Effector CD8-positive, alpha-beta T cell (primary cell): ENCODE data around the gene SPATA9.

Experiments
- DNase-seq: peaks from one replicate; lab custom pipeline; 2025; lab: John Stamatoyannopoulos, UW
- total RNA-seq, 4 experiments: gene quantifications; one replicate each; lab custom pipeline; 2026; lab: John Stamatoyannopoulos, UW

The SPATA9 gene, protein sequence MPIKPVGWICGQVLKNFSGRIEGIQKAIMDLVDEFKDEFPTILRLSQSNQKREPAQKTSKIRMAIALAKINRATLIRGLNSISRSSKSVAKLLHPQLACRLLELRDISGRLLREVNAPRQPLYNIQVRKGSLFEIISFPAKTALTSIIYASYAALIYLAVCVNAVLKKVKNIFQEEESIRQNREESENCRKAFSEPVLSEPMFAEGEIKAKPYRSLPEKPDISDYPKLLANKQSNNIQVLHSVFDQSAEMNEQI
- 0 reads per million in 4 experiments for total RNA-seq

DNA sequence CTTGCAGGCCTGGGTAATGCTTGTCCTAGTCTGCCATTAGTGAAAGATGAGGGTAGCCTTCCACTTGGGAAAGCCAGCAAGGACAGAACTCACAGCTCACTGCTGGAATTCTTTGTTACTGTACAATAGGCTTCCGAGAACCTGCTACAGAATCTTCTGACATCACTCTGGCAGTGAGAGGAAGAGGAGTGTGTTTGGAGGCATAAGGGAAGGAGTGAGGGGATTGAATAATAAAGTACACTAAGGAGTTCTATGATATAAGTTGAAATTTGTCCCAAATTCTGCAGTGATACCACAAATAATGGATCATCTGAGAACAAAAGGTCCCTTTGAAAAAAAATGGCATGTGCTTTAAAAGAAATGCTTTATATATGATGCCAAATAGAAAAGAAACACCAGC lies at the start of gene SPATA9:
SPATA9 (minus strand) TSS at position 101 of the 400 bp plus-strand sequence. CDS start 137 bp downstream, outside the sequence.
- no peak for DNase-seq

DNA sequence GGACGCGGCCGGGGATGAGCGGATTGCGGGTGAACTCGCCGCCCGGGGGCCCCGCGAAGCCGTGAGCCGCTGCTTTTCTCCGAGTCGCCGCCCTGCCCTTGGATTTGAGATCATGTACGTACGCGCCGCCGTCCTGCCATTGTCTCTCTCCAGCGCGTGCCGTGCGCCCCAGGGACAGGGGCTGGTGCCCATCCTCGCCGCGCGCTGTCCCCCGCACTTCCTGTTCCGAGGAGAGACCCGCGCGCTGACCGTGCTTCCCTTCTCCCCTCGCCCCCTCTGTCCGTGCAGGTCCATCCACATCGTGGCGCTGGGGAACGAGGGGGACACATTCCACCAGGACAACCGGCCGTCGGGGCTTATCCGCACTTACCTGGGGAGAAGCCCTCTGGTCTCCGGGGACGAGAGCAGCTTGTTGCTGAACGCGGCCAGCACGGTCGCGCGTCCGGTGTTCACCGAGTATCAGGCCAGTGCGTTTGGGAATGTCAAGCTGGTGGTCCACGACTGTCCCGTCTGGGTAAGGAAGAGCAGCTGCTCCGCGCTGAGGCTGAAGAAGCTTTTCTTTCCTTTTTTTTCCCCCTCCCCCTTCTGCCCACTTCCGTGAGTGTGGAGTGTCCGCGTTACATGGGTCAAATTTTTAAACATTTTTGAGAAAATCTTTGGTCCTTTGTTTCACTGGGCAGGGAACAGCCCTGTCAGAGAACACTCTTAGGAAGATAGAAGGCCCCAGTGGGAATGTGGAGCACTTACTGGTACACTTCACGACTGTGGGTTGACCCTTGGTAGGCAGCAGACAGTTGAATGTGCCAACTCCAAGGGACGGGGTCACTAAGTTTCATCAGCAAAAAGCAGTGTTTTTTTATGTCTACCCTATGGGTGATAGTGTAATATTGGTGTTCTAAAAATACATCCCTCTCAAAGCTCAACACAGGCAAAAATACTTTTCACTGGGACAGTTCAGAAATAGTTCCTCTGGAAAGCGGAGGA lies 49.1 kb upstream of the SPATA9 start:
- no peak for DNase-seq

DNA sequence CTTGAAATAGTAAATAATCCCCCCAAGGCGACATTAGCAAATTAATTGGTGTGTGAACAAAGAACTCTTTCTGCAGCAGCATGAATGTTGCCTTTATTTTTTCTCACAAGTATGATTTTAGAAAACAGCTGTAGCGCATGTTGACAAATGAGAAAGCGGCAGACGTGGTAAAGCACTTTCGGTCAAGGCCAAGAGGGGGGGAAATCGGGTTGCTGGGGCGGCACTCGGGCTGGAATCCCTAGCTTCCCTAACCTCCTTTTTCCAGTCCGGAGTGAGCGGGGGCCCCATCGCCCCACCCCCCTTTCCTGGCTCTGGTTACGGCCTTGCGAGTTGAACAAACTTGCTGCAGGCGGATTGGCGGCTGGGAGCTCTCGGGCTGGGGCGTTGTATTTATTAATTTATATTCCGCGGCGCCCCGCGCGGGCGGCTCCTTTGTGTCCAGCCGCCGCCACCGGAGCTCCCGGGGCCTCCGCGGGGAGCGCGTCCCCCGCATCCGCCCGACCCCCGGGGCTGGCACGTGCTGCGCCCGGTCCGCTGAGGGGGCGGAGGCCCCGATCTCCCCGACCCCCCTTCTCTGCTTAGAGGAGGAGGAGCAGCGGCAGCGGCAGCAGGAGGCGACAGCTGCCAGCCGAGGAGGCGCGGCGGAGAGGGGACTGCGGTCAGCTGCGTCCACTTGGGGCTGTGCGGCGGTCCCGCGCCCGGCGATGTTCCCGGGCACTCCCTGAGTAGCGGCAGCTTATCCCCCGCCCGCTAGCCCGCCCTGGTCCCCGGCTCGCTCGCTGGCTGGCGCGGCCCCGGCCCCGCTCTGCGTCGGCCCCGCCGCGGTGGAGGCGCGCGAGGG lies 48.2 kb upstream of the SPATA9 start, which contains the start of gene RHOBTB3:
RHOBTB3 (plus strand) TSS at position 607 of the 841 bp plus-strand sequence. CDS start 347 bp downstream, outside the sequence.
- DNase-seq, result peak; percentile 20

DNA sequence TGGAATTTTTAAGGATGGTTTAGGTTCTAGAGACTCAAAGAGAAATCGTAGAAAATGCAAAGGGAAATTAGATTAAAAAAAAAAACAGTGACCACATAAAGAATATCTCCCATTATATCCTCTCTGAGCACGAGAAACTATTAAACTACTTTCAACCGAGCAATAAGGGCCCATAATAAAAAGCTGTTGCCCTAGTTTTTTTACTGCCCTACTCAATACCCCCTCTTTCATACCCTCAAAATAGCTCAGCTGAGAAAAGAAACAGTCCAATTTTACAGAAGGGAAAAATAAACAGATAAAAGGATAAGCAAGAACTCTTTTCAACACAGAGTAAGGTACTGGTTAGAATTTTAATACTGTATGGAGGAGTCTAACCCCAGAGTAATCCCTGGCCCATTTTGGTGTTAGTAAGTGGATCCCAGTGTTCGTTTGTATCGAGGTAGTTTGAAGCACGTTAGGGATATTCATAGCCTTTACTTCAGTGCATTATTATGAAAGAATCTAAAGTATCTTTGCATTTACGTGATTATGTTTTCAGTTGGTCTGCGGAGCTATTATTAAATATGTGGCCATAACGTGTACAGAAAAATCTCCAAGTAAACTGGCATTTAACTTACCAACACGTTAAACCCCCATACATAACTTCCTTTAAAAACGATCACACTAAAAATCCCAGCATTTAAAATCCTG lies 47.4 kb upstream of the SPATA9 start:
- no peak for DNase-seq

DNA sequence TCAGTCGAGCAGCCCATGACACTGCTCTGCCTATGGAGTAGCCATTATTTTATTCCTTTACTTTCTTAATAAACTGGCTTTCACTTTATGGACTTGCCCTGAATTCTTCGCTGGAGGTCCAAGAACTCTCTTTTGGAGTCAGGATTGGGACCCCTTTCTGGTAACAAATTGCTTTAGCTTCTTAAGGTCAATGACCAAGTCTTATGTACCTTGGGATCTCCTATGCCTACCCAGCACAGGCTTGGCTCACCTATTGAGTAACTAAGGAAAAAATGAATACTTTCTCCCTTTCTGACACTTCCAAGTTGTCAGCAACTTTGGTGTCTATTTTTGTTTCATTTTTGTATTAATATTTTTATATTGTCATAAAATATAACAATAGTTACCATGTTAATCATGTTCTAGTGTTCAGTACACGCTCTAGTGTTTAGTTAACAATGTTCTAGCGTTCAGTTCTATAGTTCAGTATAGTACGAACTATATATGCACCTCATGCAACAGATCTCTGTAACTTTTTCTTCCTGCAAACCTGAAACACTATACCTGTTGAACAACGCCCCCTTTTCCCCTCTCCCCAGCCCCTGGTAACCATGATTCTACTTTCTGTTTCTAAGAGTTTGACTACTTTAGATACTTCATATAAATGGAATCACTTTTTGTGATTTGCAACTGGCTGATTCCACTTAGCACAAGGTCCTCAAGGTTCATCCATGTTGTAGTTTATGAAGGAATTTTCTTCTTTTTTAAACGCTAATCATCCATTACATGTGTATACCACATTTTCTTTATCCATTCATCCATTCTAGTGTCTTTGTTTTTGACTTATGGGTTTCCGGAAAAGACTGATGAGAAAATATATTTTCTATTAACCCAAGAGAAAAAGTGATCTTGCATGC lies 46.6 kb upstream of the SPATA9 start:
- no peak for DNase-seq

DNA sequence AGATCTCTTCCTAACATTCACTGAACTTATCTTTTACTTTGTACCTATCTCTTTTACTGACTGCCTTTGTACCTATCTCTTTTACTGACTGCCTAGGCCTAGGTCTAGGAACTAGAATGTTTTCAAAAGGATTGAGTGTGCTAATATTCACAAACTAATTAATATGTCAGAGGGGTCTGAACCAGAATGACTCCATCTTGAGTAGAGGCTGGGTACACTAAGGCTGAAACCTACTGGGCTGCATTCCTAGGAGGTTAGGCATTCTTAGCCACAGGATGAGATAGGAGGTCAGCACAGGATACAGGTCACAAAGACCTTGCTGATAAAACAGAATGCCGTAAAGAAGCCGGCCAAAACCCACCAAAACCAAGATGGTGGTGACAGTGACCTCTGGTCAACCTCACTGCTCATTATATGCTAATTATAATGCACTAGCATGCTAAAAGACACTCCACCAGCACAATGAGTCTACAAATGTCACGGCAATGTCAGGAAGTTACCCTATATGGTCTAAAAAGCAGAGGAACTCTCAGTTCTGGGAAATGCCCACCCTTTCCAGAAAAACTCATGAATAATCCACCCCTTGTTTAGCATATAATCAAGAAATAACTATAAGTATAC lies 45.8 kb upstream of the SPATA9 start:
- DNase-seq, result no peak

DNA sequence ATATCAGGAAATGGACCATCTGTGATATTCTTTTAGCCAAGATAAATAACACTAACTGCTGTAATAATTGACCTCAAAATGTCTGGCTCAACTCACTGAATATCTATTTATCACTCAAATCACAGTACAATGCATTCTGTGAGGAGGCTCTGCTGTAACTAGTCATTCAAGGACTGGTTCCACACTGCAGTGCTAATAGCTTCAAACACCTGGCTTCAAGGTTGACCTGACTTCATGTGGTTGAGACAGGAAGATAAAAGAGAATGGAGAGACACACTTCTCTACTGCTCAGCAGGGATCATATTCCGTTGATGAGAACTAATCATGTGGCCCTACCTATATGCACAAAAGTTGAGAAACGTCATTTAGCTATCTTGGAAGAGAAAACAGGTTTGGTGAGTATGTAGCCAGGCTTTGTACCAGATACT lies 45.0 kb upstream of the SPATA9 start:
- no peak for DNase-seq

DNA sequence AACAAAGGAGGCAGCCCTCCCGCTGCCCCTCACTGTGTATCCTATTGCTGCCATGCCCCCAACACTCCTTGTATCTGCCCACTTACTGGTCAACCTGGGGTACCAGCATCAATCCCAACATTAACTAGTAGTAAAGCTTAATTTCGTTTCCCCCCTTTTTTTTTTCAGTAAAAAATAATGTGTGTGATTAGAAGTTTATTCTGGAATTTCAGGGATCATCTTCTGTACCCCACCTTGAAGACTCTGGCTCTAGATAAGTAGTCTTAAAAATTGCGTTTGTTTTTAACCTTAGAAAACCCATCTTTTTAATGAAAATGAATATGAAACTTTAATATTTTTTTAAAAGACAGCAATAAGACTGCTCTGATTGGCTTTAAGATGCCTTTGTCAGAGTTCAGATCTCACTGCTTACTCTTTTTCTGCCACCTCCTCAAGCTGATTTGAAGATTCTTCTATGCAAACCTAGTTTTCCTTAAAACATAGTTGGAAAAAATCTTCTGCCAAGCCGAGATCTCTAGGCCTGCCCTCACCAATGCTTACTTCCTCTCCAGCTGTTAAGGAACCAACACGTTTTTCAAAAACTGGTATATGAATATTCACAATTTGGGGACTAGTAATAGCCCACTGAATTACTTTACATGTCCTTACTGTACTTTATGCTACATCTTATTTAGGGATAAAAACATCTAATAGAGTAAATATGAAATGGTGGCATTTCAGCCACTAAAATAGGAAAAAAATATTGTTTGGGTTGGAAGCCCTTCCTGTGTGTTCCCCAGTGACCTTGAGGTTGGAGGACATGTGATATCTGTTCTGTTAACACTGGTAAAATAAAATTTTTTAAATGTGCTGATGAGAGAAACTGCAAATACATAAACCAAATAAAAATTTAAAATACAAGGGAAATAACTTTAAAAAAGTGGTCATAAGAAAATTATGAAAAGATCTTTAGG lies 44.3 kb upstream of the SPATA9 start:
- no peak for DNase-seq

DNA sequence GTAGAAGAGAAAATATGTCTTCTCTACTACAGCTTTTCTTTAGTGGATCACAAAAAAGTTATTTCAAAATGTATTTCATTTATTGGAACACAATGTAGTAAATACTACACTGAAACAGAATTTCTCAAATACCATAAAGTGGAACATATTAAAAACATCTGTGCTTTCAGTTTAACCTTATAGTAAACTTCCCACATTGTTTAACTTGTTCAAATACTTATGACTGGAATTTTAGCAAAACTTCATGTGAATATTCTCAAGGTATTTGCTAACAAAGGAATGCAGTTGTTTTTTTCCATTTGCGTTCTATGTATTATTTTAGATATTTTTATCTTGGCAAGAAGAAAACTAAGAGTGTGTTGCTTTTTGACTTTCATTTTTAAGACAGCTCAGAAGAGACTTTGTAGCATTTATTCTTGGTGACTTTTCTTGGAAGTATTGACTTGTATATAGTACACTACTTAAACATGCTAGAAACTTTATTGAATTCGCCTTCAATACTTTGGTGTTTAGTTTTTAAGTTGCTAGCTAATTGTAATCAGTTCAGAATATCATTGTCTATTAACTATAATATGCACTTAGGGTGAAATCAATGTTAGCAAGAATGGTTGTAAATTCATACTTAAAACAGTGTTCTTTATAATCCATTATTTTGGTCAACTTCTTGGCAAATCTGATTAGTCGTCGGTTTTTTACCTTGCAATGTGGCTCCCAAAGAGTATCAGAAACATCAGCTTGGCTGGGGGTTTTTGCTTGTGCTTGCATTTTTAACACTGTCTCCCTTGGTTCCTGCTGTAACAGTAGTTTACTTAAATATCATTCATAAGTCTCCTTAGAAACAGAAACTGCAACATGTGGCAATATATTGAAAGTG lies 43.4 kb upstream of the SPATA9 start:
- DNase-seq, result no peak

DNA sequence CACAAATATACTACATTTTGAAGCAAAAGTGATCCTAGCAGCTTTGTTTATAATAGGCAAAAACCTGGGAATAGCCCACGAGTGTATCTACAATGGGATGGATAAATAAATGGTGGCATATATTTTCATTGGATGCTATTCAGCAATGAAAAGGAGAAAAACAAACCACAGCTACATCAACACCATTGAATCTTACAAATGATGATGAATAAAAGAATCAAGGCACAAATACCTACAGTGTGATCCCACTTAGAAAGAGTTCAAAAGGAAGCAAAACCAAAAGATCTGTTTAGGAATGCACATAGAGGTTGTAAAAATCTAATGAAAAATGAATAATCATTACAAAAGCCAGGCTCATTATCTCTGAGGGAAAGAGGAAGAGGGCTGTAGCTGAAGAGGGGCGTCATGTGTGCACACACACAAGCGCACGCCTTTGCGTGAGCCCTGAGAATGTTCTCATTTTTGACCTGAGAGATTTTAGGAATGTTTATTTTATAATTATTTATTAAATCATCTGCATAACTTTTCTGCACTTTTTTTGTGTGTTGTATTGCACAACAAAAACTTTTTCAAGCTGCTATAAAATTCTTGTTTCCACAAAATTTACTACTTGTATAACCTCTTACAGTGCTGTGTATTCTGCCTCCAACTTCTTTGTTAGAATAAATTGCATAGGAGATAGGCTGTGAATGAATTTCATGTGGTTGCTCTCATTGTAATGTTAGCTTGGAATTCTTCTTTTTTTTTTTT lies 42.5 kb upstream of the SPATA9 start:
- DNase-seq, result no peak

DNA sequence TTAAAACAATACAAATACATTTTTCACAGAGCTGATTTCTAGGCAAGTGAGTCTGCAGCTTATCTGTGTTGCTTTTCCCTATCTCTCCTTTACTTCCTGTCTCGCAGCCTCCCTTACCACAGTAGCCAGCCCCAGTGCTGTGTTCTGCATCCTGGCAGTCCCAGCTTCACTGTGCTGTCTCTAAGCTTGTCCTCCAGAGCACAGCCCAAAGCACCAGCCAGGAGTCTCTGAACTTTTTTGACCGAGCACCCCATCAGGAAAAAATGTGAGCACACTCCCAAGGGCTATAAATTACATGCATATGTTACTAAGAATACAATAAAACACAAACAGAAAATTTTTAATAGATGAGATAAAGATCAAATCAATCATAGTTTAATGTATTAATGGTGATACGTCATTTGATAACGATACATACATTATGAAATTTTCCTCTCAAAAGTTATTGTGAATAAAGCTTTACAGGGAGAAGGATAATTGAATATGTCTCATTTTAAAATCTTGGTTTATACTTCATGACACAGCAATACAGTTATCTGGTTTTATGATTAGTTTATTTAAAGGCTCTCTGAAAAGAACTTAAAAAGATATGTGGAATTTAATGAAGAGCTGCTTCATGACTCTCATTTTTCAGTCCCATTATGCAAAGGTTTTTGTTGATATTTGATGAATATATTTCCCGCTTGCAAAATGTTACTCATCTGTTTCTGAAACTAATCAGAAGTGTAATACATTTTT lies 41.0 kb upstream of the SPATA9 start:
- DNase-seq, result no peak

DNA sequence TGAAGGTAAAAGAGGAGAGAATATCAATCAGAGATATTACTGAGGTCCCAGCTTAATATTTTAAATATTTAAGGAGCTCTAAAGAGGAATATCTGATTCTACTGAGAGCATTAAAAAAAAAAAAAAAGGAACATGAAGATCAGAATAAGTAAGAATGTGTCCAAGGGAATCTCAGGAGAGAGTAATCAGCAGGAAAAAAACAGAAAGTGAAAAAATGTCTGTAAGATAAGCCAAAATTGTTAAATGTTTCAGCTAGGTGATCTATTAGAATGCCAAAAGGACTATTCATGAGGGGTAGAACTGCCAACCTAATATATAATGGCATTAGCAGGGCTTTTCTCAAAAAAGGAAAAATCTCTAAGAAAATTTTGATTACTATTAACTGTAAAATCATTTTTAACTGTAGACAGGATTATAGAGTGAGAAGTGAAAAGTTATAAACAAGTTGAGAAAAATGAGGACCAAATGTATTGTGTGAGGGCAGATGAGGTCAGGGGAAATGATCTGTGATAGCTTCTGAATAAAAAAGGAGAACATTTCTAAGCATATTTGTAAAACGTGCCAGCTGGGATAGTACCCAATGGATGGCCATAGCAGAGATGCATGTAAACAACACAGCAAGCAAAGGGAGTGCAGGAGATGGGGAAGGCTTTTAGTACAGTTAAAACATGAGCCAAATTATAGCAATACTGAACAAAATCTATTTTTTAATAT lies 38.9 kb upstream of the SPATA9 start:
- DNase-seq, result no peak

DNA sequence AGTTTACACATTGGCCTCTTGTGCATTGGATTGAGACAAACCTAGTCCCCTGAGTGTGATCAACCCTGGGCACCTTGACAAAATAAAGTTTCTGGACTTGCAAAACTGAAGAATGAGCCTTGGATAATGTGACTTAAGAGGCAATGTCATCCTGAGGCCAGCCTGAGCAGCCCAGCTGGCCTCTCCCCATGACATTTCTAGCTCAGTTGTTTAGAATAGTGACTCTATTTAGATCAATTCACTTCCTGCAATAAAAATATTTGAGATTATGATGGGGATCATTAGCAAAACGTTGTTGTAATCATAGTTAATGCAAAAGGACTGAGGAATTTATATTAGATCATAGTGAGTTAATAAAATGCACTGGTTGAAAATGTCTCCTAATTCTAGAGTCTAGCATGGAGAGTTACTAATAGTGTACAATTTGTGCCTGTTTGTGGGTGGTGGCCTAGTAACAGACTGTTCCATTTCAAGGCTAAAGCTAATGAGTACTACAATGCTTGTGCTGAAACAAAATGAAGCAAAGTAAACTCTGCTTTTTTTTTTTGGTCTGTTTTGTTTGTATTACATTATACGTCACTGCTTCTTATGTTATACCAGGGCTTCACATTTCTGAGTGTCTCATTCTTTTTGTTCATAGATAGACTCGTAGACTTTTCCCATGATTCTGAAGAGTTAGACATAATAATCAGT lies 37.4 kb upstream of the SPATA9 start:
- no peak for DNase-seq

DNA sequence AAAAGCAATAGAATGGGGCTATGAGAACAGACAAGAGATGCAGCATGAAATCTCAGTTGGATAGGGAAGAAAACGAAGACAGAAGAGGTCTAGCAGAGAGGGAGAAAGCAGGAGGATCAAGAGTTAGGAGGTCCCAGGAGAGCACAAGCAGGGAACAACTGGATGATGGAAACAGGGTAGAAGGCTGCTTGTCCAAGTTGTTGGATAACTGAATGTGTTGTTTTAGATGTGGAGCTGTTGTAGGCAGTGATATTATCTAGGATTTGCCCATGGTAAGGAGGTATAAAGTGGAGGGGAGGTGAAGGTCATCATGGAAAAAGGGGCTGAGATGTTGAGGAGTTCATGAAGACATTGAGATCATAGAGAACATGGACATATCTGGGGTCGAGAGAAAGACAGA lies 35.9 kb upstream of the SPATA9 start:
- DNase-seq, result no peak

DNA sequence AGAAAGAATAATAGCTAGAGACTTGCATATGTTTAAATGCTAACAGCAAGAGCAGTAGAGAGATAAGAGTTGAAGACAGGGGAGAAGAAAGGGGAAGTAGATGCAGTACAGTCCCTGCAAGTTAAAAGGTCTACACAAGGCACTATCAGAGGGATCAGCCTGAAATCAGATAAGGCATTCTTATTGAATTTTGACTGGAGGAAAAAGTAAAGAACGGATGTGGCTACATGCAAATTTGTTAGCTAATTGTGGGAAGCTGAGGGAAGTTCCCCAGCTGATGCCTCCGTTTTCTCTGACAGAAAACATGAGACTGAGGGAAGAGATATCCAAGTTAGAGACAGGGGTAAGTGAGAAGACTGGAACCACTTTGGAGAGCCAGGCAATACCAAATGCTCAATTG lies 35.4 kb upstream of the SPATA9 start:
- DNase-seq, result no peak
